H1 (cell line): ENCODE data around the gene PLXDC2. TPM values are rescaled to one million over a fixed set of nuclear protein-coding genes. Genes with fewer than 3 reads are reported as not detected.
A peak's percentile ranks its signal among the peaks of the same experiment; 100 is the strongest.

Source experiments
- CTCF ChIA-PET: fragments of 300-600 bp; sonication (Branson Sonifier 250); formaldehyde crosslinking; loops from one replicate; lab custom pipeline; 2021; ENCODE audit not compliant: partially characterized antibody; lab: Charles Lee
- POLR2A ChIA-PET: fragments of 300-600 bp; sonication (Branson Sonifier 250); formaldehyde crosslinking; loops from one replicate; lab custom pipeline; 2021; ENCODE audit warnings: inconsistent platforms; ENCODE audit not compliant: partially characterized antibody; lab: Charles Lee
- DNase-seq, 2 experiments: peaks; one replicate each; pipeline versions ENCODE4 v3.0.0 to v3.0.0-alpha.2; 2010 to 2022; ENCODE audit warnings: low spot score in 2 of 2, low read depth in 1 of 2, mixed read lengths in 1 of 2
- FAIRE-seq: peaks from 2 replicates; lab custom pipeline; 2011; peaks lifted over from hg19 to GRCh38; lab: Jason Lieb, UNC
- H2AFZ ChIP-seq: 2 replicates; pipeline ENCODE4 v1.8.1; 2012; ENCODE audit warnings: low read length, inconsistent platforms
- H2AK5ac ChIP-seq: 2 replicates; pipeline ENCODE4 v1.6.1; 2013; ENCODE audit warnings: low read depth, low read length
- H2BK120ac ChIP-seq: replicated peaks from 2 replicates; pipeline ENCODE3; 2013; ENCODE audit warnings: low read depth, low read length, inconsistent platforms
- H2BK12ac ChIP-seq: 2 replicates; pipeline ENCODE4 v1.6.1; 2013; ENCODE audit warnings: low read depth, low read length
- H2BK15ac ChIP-seq: 2 replicates; pipeline ENCODE4 v1.6.1; 2013; ENCODE audit warnings: low read length
- H2BK20ac ChIP-seq: 2 replicates; pipeline ENCODE4 v1.6.1; 2013; ENCODE audit warnings: low read length
- H2BK5ac ChIP-seq: 2 replicates; pipeline ENCODE4 v1.6.1; 2013; ENCODE audit warnings: low read depth, low read length
- H3K14ac ChIP-seq: 2 replicates; pipeline ENCODE4 v1.6.1; 2013; ENCODE audit warnings: inconsistent platforms; ENCODE audit not compliant: insufficient read length
- H3K18ac ChIP-seq: 2 replicates; pipeline ENCODE4 v1.6.1; 2013; ENCODE audit warnings: low read length; ENCODE audit errors: extremely low read depth
- H3K23ac ChIP-seq: 2 replicates; pipeline ENCODE4 v1.6.1; 2013; ENCODE audit warnings: inconsistent platforms; ENCODE audit not compliant: insufficient read length
- H3K23me2 ChIP-seq: 2 replicates; pipeline ENCODE4 v1.6.1; 2013; ENCODE audit warnings: low read depth, low read length
- H3K27ac ChIP-seq: 2 replicates; pipeline ENCODE4 v1.6.1; 2011; ENCODE audit warnings: low read depth, low read length, inconsistent platforms
- H3K27me3 ChIP-seq, 4 experiments: replicated peaks in 1 of 4; 1 replicate in 1 of 4; 2 replicates in 3 of 4; pipeline versions ENCODE4 v1.6.1 to v1.8.1; 2011 to 2013; ENCODE audit warnings: low read length in 3 of 4, mild to moderate bottlenecking in 3 of 4, inconsistent platforms in 2 of 4, mixed read lengths in 2 of 4, moderate library complexity in 1 of 4; ENCODE audit not compliant: control insufficient read depth in 3 of 4, insufficient read depth in 3 of 4; ENCODE audit errors: extremely low read depth in 1 of 4
- H3K36me3 ChIP-seq, 4 experiments: 2 replicates each; pipeline versions ENCODE4 v1.6.1 to v1.8.1; 2011 to 2013; ENCODE audit warnings: mild to moderate bottlenecking in 4 of 4, low read length in 3 of 4, moderate library complexity in 2 of 4, control low read depth in 1 of 4, inconsistent platforms in 1 of 4; ENCODE audit not compliant: insufficient read depth in 4 of 4, control insufficient read depth in 2 of 4
- H3K4ac ChIP-seq: replicated peaks from 2 replicates; pipeline ENCODE3; 2013; ENCODE audit warnings: low read length, low read depth, mixed read lengths, inconsistent platforms; ENCODE audit not compliant: insufficient read length
- H3K4me1 ChIP-seq, 4 experiments: replicated peaks in 1 of 4; 1 replicate in 1 of 4; 2 replicates in 3 of 4; pipeline versions ENCODE4 v1.6.1 to v1.8.1; 2011 to 2013; ENCODE audit warnings: low read length in 3 of 4, inconsistent platforms in 2 of 4, mixed read lengths in 1 of 4; ENCODE audit not compliant: insufficient read depth in 4 of 4, control insufficient read depth in 3 of 4
- H3K4me2 ChIP-seq, 2 experiments: 2 replicates each; pipeline versions ENCODE4 v1.6.1 to v1.8.1; 2011 to 2013; ENCODE audit warnings: low read depth in 2 of 2, low read length in 2 of 2, control low read depth in 1 of 2, inconsistent platforms in 1 of 2, mild to moderate bottlenecking in 1 of 2; ENCODE audit not compliant: insufficient read depth in 1 of 2
- H3K4me3 ChIP-seq, 4 experiments: fragments of 200-600, 300-600 bp in 1 of 4; sonication (generic), shearing (Covaris generic), sonication (Bioruptor Twin) in 1 of 4; 2 replicates each; pipeline versions ENCODE4 v1.5.1 to v1.8.1; 2011 to 2016; ENCODE audit warnings: low read length in 4 of 4, low read depth in 3 of 4, control low read depth in 2 of 4, inconsistent platforms in 2 of 4, mild to moderate bottlenecking in 2 of 4, mixed read lengths in 1 of 4, moderate library complexity in 1 of 4; ENCODE audit not compliant: insufficient read depth in 2 of 4; ENCODE audit errors: extremely low read depth in 1 of 4
- H3K56ac ChIP-seq: replicated peaks from 2 replicates; pipeline ENCODE3; 2013; ENCODE audit warnings: low read depth, mild to moderate bottlenecking, mixed read lengths, low read length, inconsistent platforms; ENCODE audit not compliant: insufficient read length
- H3K79me1 ChIP-seq: 2 replicates; pipeline ENCODE4 v1.6.1; 2013; ENCODE audit warnings: low read depth, low read length, control low read depth
- H3K79me2 ChIP-seq, 2 experiments: 2 replicates each; pipeline versions ENCODE4 v1.6.1 to v1.8.1; 2012 to 2013; ENCODE audit warnings: low read length in 2 of 2, mild to moderate bottlenecking in 2 of 2, inconsistent platforms in 1 of 2; ENCODE audit not compliant: insufficient read depth in 2 of 2, control insufficient read depth in 1 of 2
- H3K9ac ChIP-seq, 4 experiments: replicated peaks in 1 of 4; 1 replicate in 1 of 4; 2 replicates in 3 of 4; pipeline versions ENCODE4 v1.6.1 to v1.8.1; 2011 to 2013; ENCODE audit warnings: low read depth in 3 of 4, low read length in 3 of 4, control low read depth in 2 of 4, mild to moderate bottlenecking in 2 of 4, moderate library complexity in 2 of 4, inconsistent platforms in 1 of 4; ENCODE audit errors: extremely low read depth in 1 of 4
- H3K9me3 ChIP-seq, 2 experiments: 2 replicates each; pipeline versions ENCODE4 v1.6.1 to v1.8.1; 2012 to 2013; ENCODE audit warnings: mild to moderate bottlenecking in 2 of 2, moderate library complexity in 2 of 2, control low read depth in 1 of 2, inconsistent platforms in 1 of 2, low read depth in 1 of 2, low read length in 1 of 2, mixed read lengths in 1 of 2; ENCODE audit not compliant: insufficient read depth in 2 of 2
- H4K20me1 ChIP-seq, 2 experiments: replicated peaks in 1 of 2; 2 replicates each; pipeline versions ENCODE3 to v1.8.1; 2011 to 2013; ENCODE audit warnings: inconsistent platforms in 2 of 2, low read length in 2 of 2, mild to moderate bottlenecking in 1 of 2; ENCODE audit not compliant: insufficient read depth in 2 of 2, control insufficient read depth in 1 of 2
- H4K5ac ChIP-seq: 2 replicates; pipeline ENCODE4 v1.6.1; 2013; ENCODE audit warnings: low read length, low read depth, mixed read lengths, inconsistent platforms; ENCODE audit not compliant: insufficient read length
- H4K8ac ChIP-seq: 2 replicates; pipeline ENCODE4 v1.8.0; 2013; ENCODE audit warnings: mild to moderate bottlenecking, moderate library complexity, low read length, inconsistent platforms; ENCODE audit not compliant: insufficient read depth; ENCODE audit errors: extremely low read depth
- H4K91ac ChIP-seq: replicated peaks from 2 replicates; pipeline ENCODE3; 2013; ENCODE audit warnings: low read length, mixed read lengths, inconsistent platforms; ENCODE audit not compliant: insufficient read length
- BRCA1 ChIP-seq: IDR thresholded peaks from 2 replicates; pipeline ENCODE4 v1.6.1; 2012; ENCODE audit warnings: low read depth, low read length, improper control_type of control experiment
- CBX5 ChIP-seq: fragments of 300-800, 300-1000 bp; sonication (generic); IDR thresholded peaks from 2 replicates; pipeline ENCODE4 v1.7.1; 2016; ENCODE audit warnings: antibody characterized with exemption, low read length, low read depth
- EGR1 ChIP-seq: IDR thresholded peaks from 2 replicates; pipeline ENCODE4 v1.6.1; 2011; ENCODE audit warnings: low read depth, low read length, borderline replicate concordance
- EZH2 ChIP-seq: fragments of 200-600 bp; sonication (generic); IDR thresholded peaks from 2 replicates; pipeline ENCODE4 v1.7.1; 2012; ENCODE audit warnings: low read depth, mild to moderate bottlenecking, moderate library complexity, low read length, inconsistent platforms; ENCODE audit not compliant: severe bottlenecking
- GTF2F1 ChIP-seq: IDR thresholded peaks from 2 replicates; pipeline ENCODE4 v1.6.1; 2012; ENCODE audit warnings: low read depth, low read length, improper control_type of control experiment, borderline replicate concordance
- HDAC2 ChIP-seq, 2 experiments: fragments of 300-600 bp in 1 of 2; sonication (generic) in 1 of 2; IDR thresholded peaks; 2 replicates each; pipeline ENCODE4 v1.6.1; 2011 to 2012; ENCODE audit warnings: low read depth in 2 of 2, low read length in 2 of 2, mild to moderate bottlenecking in 2 of 2, moderate library complexity in 2 of 2, borderline replicate concordance in 1 of 2, inconsistent platforms in 1 of 2
- KDM4A ChIP-seq: IDR thresholded peaks from one replicate; pipeline ENCODE4 v1.7.1; 2012; ENCODE audit warnings: low read depth, mild to moderate bottlenecking, moderate library complexity, low read length, inconsistent platforms; ENCODE audit not compliant: severe bottlenecking
- NANOG ChIP-seq: IDR thresholded peaks from 2 replicates; pipeline ENCODE4 v1.6.1; 2011; ENCODE audit warnings: low read length, low read depth, mild to moderate bottlenecking, inconsistent platforms; ENCODE audit not compliant: insufficient read depth, poor library complexity, severe bottlenecking
- RAD21 ChIP-seq, 2 experiments: IDR thresholded peaks in 1 of 2; conservative IDR thresholded peaks in 1 of 2; 2 replicates each; pipeline ENCODE4 v1.6.1; 2011; ENCODE audit warnings: low read depth in 2 of 2, low read length in 2 of 2, improper control_type of control experiment in 1 of 2, inconsistent platforms in 1 of 2, mild to moderate bottlenecking in 1 of 2, moderate library complexity in 1 of 2
- SP4 ChIP-seq: IDR thresholded peaks from 2 replicates; pipeline ENCODE4 v1.6.1; 2012; ENCODE audit warnings: low read length, inconsistent platforms
- SRF ChIP-seq: IDR thresholded peaks from 2 replicates; pipeline ENCODE4 v1.6.1; 2011; ENCODE audit warnings: mild to moderate bottlenecking, low read depth, low read length, moderate library complexity
- TAF1 ChIP-seq: IDR thresholded peaks from 2 replicates; pipeline ENCODE4 v1.6.1; 2011; ENCODE audit warnings: mild to moderate bottlenecking, low read depth, low read length
- TBP ChIP-seq: IDR thresholded peaks from 2 replicates; pipeline ENCODE4 v1.6.1; 2011; ENCODE audit warnings: low read depth, low read length, improper control_type of control experiment
- WGBS, 2 experiments: shearing (Covaris generic) in 1 of 2; methylation state at CpG; one replicate each; pipeline versions ENCODE4 v1.1.6 to v1.1.7; 2013 to 2015; ENCODE audit warnings: low lambda C conversion rate in 2 of 2, mixed read lengths in 2 of 2, inconsistent platforms in 1 of 2, low coverage in 1 of 2, missing lambda C conversion rate in 1 of 2; ENCODE audit not compliant: insufficient replicate concordance in 2 of 2, insufficient coverage in 1 of 2, insufficient read length in 1 of 2; ENCODE audit errors: extremely low coverage in 1 of 2, missing lambda C conversion rate in 1 of 2; 5-methylcytosine and 5-hydroxymethylcytosine counted together
- polyA plus RNA-seq, 7 experiments: library from polyadenylated mRNA; depleted of rRNA in 3 of 7; stranded (reverse) in 5 of 7; unstranded in 2 of 7; fragments of >200 nt in 5 of 7; fragments of 200-250 nt in 2 of 7; gene quantifications; 1 replicate in 5 of 7; 2 replicates in 1 of 7; 4 replicates in 1 of 7; pipeline versions ENCODE4 v1.2.1 to v1.2.3, GENCODE V29; 2011 to 2013; ENCODE audit warnings: missing spikeins in 2 of 7, mixed read lengths in 2 of 7
- total RNA-seq: library from RNA; stranded (reverse); fragmentation: NEBNext Ultra II Directional; extraction: Animal tissue kit (Norgen Biotek cat#: 25700); gene quantifications from 2 replicates; pipeline ENCODE4 v1.2.1, GENCODE V29; 2021

The PLXDC2 gene
- total and polyA plus RNA-seq, 2 of the 8 experiments (the other 6 are each of a cell fraction or from before 2014, with no cell fraction given): 23.0 to 40.5 TPM

DNA sequence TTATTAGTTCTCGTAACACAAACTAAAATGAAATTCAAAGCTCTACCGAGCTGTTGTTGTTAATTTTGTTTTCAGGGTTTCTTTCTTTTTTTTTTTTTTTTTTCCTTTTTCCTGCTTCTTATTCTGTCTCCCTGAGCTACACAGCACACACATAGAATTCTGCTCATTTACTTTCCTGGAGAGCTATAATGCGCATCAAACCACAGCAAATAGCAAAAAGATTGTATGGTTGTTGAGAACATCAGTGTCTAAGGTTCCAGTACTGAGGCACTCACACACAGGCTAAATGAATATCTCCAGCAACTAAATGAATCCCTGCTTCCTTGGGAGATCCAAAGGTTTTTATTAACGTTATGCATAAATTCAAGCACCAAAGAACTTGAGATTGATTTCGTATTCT is 418.3 kb downstream of the PLXDC2 start:
- Histone ChIP-seq H4K5ac (no peak overlapping the region), H2BK20ac (no peak overlapping the region), H3K23ac (no peak overlapping the region), H3K4me1 (no peaks in the 10 kb centered on the region; a peak in 1 of 7 replicates), H3K14ac (no peak overlapping the region), H3K27ac (no peak overlapping the region), H2BK5ac (no peak overlapping the region), H3K23me2 (no peaks in the 10 kb centered on the region), H3K36me3 (no peaks in the 10 kb centered on the region), H2BK120ac (no peak overlapping the region), H3K4me2 (no peak overlapping the region), H3K79me1 (no peaks in the 10 kb centered on the region), H3K9me3 (no peaks in the 10 kb centered on the region), H3K4ac (no peak overlapping the region), H2BK15ac (no peak overlapping the region), H3K27me3 (no peaks in the 10 kb centered on the region), H2AFZ (no peak overlapping the region), H3K18ac (no peak overlapping the region), H3K56ac (no peak overlapping the region), H3K79me2 (no peaks in the 10 kb centered on the region), H3K4me3 (no peak overlapping the region), H2AK5ac (no peak overlapping the region), H3K9ac (peak overlapping the region in 1 of 4 experiments; percentile 34; a peak in 1 of 7 replicates), H4K91ac (no peak overlapping the region), H4K8ac (no peak overlapping the region), H4K20me1 (no peaks in the 10 kb centered on the region), H2BK12ac (no peak overlapping the region)
- FAIRE-seq: no peak
- WGBS, 2 experiments: 95% methylated on average over 4 of the region's 5 CpGs; no CpG with 5 or more reads in 1 of the 2 experiments
- ChIA-PET POLR2A (no interaction called here), CTCF (interaction anchor here (0.5 to 1.3 kb wide), 4 partner anchors 11 to 1638 kb away, joined by 3 read pairs; no protein-coding TSS in a partner anchor)
- DNase-seq: no peak
- TF ChIP-seq TBP (no peak), HDAC2 (IDR thresholded peaks at IDR 0.05; ENCODE audit: borderline replicate concordance in 1 of 2, low read depth in 2 of 2, low read length in 2 of 2) (no peak), GTF2F1 (no peak), CBX5 (no peak), EZH2 (no peak), NANOG (no peak), TAF1 (no peak), KDM4A (no peak), BRCA1 (no peak), SRF (no peak), SP4 (no peak), EGR1 (no peak), RAD21 (IDR thresholded peaks at IDR 0.05 in 1 of 2, conservative IDR thresholded peaks at IDR 0.05 in 1 of 2; ENCODE audit: low read depth in 2 of 2, low read length in 2 of 2) (no peak)
